Fibroblast of lung (primary cell): ENCODE measurements around the gene FRMD4A.

Experiments used
- CTCF ChIP-seq, 2 donors: IDR thresholded peaks in 1 of 2; conservative IDR thresholded peaks in 1 of 2; 1 replicate in 1 of 2; 2 replicates in 1 of 2; pipeline ENCODE4 v1.5.1; 2011 to 2012; ENCODE audit warnings: low read length in 2 of 2, control low read depth in 1 of 2, inconsistent platforms in 1 of 2, low read depth in 1 of 2, mild to moderate bottlenecking in 1 of 2
- EZH2 ChIP-seq: IDR thresholded peaks from 2 replicates; pipeline ENCODE4 v1.5.1; 2012; ENCODE audit warnings: low read length, control low read depth, mild to moderate bottlenecking; ENCODE audit errors: missing control alignments

DNA sequence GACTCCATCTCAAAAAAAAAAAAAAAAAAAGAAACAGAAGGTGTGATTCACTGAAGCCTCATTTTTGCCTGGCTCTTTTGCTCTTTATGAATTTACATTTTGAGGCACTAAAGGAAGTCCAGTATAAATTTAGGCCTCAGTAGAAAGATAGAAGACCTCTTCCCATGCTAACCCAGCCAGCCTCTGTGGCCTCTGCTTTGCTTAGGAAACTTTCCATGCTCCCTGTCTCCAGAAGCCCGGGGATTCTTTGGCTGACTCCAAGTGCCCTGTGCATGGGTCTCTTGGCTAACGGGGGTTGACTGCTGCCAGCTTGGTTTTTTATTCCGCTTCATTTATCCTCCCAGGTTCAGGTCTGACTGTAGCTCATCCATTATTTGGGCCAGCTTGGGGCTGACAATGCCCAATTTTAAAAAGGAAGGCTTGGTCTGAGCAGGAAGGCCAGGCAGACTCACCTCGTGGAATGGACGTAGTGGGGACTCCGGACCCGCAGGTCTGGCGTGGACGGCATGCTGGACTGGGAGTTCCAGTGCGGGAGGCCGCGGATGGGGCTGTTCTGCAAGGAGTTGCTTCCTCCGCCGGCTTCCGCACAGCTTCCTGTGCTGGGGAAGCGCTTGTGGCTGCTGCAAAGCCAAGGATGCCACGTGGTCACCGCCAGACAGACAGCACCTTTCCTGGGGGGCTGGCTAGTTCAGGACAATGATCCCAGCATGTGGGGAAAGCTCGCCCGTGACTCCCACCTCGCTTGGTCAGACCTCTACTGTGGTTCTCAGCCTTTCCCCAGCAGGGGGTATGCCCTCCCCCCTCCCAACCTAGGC lies 671.6 kb downstream of the FRMD4A start:
- no peak for TF ChIP-seq EZH2
- TF ChIP-seq CTCF (conservative IDR thresholded peaks at IDR 0.05 in 1 of 2, IDR thresholded peaks at IDR 0.05 in 1 of 2; ENCODE audit: low read depth in 1 of 2, low read length in 2 of 2) = no peak
